HG02852 (cell line): ENCODE results near the gene GNL3.
"Not testable (repeated sequence)": the region's sequence is repeated elsewhere in the genome, so short reads cannot be mapped to it uniquely, and the experiment has no call there.

Source experiments
- ATAC-seq: cut with Tn5 transposase; IDR thresholded peaks from one replicate; pipeline ENCODE4 v1.9.1; 2021; ENCODE audit warnings: mild to moderate bottlenecking, moderate library complexity; ENCODE audit not compliant: unreplicated experiment

Gene GNL3

GRCh38 chr3:52685709-52686691, at the start of gene GNL3, which contains the start of gene PBRM1:
Gene GNL3, plus strand, starts transcription at chr3:52686032. Its CDS starts 61 bp downstream, at chr3:52686093.
Gene PBRM1, minus strand, starts transcription at chr3:52685913.
- ATAC-seq, result peak; percentile 61

DNA sequence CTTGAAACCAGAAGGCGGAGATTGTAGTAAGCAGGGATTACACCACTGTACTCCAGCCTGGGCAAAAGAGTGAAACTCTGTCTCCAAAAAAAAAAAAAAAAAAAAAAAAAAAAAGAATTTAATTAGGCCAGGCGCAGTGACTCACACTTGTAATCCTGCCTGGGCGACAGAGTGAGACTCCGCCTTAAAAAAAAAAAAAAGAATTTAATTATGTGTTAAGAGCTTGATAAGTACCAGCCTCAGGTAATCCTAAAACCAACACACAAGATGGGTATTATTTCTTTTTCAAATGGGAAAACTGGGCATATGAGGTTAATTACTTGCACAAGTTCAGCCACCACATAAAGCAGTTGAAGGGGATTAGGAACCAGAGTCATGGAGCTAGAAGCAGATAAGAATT, 49.2 kb upstream of the GNL3 start:
- no peak for ATAC-seq

- ATAC-seq, result no peak
Measured at GRCh38 chr3:52645549-52645948, 40.3 kb upstream of the GNL3 start.

GRCh38 chr3:52649461-52650210, 36.2 kb upstream of the GNL3 start:
- ATAC-seq, result no peak

DNA sequence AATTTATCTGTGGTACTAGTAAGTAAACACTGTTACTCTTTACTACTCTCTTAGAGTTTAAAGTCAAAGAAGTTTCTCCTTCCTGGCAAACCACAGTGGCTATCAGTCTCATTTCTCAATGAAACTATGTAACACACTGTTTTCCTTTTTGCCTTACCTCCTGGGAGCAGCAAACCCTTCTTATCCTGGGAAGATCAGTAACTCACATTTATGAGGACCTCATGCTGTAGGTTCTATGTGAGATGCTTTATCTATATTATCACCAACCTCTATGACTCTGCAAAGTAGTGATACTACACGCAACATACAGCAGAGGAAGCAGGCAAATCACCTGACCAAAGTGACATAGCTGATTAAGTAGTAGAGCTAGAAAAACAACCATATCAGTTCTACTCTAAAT, 35.4 kb upstream of the GNL3 start:
- no peak for ATAC-seq

GRCh38 chr3:52651592-52651991, 34.2 kb upstream of the GNL3 start:
- no peak for ATAC-seq

DNA sequence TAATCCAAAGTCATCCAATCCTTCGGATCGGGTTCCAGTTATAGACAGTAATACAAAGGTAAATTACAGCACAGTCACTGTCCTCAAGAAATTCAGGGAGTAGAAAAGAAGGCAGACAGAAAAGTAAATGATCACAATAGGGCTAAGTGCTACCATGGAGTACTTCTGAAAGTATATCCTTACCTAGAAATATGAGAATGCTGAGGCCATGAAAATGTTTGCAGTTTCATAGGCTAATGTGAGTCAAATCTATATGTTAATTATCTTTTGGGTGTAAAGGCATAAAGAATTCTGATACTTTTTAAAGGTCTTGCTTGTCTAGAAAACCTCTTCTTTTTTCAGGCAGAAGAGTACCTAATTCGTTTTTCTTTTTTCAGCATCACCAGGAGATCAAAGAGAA, 29.9 kb upstream of the GNL3 start:
- no peak for ATAC-seq

DNA sequence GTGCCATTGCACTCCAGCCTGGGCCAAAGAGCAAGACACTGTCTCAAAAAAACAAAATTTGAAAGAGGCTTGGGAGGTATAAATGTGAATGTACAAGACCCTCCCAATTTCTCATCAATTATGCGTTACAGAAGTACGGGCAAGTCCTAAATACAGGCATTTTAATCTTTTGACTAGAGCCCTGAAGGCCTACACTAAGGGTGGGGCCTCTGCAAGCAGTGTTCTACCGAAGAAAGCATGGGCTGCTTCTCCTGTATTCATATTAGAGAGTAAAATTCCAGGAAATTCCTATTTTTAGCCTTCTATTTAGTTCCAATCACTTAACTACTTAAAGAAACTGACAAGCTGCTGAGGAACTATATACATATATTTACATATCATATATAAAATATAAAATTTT, 25.8 kb upstream of the GNL3 start:
- ATAC-seq, result no peak

DNA sequence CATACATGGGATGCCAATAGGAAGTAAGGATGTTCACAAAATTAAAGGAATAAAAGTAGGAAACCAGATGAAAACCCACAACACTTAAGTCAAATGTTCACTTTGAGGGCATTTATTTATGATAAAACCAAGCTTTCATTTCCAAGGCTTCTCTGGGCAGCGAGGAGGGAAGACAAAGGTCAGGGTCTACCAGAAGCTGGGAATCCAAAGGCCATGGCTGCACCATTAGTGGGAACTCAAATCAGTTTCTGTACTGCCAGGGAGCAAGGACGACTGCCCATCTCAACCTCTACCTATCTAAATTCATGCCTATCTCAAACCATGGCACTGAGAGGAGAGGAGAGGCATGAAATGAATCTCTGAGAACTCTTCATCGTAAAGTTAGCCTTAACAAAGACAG, 22.7 kb upstream of the GNL3 start:
- ATAC-seq, result no peak

- peak; percentile 85 for ATAC-seq
Measured at GRCh38 chr3:52670621-52671521, 15.0 kb upstream of the GNL3 start.

DNA sequence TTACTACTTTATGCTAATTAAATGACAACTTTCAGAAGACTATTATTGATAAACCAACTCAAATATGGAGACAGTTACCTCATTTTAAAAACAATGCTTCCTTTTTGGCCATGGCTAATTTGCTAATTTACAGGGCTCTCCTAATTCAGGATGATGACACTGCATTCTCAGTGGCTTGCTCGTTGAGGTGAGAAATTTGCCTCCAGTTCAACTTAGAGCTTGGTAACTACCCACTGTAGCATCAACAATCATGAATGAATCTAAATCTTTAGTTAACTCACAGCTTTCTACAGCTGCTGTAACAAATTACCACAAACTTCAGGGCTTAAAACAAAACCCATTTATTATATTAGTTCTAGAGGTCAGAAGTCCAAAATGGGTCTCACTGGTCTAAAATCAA, 14.2 kb upstream of the GNL3 start:
- no peak for ATAC-seq

DNA sequence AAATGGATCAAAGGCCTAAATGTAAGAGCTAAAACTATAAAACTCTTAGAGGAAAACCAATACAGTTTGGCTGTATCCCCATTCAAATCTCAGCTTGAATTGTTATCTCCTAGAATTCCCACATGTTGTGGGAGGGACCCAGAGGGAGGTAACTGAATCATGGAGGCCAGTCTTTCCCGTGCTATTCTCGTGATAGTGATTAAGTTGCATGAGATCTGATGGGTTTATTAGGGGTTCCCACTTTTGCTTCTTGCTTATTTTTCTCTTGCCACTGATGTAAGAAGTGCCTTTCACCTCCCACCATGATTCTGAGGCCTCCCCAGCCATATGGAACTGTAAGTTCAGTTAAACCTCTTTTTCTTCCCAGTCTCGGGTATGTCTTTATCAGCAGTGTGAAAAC, 9.6 kb upstream of the GNL3 start:
- not testable (repeated sequence) for ATAC-seq

DNA sequence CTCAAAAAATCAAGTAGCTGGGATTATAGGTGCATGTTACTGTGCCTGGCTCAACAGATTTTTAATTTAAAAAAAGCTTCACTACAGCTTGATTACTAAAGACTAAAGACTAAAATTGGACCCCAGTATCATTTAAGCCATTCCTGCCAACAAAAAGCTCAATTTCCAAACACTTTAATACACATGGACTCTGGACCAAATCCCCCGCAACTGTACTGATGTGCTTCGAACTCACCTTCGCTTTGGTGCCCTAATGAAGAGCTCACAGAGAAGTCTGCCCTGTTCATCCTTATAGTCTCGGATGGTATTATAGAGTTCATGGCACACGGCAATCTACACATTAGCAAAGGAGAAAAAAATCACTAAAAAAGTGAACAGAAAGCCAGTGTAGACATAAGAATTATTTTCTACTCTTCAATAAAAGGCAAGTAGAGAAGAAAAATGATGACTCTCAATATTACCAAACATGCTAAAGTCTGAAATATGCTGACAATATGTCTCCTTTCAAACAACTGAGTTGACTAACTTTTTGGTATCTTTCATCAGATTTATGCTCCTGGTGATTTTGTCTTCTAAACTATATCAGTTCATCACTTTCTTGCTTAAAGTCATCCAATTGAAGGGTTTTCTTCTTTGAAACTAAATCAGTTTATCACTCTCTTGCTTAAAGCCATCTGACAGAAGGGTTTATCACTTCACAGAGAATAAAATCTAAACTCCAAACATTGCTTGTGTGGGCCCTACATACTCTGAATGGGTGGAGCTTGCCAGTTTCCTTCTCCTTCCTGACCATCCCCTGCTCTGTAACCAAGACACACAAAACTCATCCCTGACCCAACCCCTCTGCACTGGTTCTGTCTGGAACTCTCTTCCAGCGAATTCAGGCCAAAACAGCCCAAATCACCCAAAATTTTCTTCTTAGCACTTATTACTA, 7.3 kb upstream of the GNL3 start:
- ATAC-seq, result no peak

GRCh38 chr3:52679199-52679538, 6.7 kb upstream of the GNL3 start:
- no peak for ATAC-seq

- ATAC-seq, result no peak
Measured at GRCh38 chr3:52679811-52680210, 6.0 kb upstream of the GNL3 start.

GRCh38 chr3:52681596-52681995, 4.2 kb upstream of the GNL3 start:
- no peak for ATAC-seq

DNA sequence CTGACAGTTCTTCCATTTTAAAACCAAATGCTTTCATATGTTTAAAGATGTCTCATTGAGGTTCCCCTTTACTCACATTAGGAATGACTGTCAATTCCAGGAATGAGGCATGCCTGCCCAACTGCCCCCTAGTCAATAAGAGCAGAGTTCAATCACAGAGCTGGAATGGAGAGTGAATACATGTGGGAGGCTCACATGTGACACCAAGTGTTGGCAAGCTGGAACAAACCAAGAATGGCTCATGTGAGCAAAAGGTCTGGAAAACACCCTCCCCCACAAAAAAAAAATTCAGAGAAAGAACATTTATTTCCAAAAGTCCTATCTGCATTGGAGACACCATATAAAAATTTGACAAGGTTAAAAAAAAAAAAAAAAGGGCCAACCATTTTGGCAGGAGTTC, 3.8 kb upstream of the GNL3 start:
- no peak for ATAC-seq

GRCh38 chr3:52683611-52684010, 2.2 kb upstream of the GNL3 start:
- ATAC-seq, result no peak

GRCh38 chr3:52684184-52684583, 1.6 kb upstream of the GNL3 start:
- ATAC-seq, result no peak

- peak; percentile 66 for ATAC-seq
Measured at GRCh38 chr3:52685285-52685708, 535 bp upstream of the GNL3 start.
